Measurements from ENCODE around the gene SLC40A1.
A peak's percentile ranks its signal among the peaks of the same experiment; 100 is the strongest.

Gene SLC40A1

DNA sequence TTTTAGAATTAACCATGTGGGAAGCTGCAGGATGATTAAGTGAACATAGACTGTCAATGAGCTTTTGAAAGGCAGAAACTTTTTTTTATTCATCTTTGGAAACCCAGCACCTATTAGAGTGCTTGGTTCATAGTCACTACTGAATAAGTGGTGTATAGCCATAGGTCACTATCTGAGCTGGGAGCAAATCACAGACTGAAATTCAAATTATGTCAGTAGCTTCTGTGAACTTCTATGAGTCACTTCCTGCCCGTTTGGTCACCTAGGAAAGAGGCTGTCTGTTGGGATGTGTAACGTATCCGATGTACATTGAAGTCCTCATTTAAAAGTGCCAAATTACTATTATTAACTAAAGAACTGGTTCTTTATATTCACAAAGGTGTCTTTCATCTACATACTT, 20.5 kb upstream of the SLC40A1 start:
- no peak for DNase-seq (ENCODE audit: low spot score)

DNA sequence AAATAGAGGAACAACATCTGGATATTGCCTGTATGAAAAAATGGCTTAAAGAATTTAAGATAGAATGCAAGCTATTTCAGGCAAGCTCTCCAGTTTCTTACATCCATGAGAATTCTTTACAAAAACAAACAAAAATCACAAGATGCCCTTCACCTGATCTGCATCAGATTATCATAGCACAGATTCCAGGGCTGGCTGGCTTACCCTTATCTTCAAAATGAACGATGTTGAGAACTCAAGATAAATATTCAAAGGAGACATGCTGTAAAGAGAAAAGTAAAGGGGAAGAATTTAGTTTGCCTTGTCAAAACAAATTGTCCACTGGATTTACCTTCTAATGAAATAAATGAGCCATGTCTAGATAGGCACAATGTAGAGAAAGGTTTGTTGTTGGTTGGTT, 18.7 kb upstream of the SLC40A1 start:
- no peak for DNase-seq (ENCODE audit: low spot score)

DNA sequence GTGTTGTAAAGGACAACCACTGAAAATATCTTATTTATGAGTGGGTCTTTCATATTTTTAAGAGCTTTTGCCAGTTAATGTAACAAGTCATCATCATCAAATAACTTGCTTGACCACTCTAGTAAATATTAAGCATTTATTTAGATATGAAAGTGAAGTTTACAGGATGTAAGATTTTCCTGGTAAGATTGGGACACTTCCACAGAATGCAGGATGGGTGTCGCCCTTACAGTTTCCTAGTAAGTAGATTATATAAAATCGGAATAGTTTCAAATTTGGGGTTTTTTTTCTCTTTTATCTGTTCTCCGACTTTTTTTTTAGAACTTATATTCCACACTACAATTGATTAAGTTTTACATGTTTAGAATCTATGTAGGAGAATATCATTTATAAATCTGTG, 14.8 kb upstream of the SLC40A1 start:
- no peak for DNase-seq (ENCODE audit: low spot score)

DNA sequence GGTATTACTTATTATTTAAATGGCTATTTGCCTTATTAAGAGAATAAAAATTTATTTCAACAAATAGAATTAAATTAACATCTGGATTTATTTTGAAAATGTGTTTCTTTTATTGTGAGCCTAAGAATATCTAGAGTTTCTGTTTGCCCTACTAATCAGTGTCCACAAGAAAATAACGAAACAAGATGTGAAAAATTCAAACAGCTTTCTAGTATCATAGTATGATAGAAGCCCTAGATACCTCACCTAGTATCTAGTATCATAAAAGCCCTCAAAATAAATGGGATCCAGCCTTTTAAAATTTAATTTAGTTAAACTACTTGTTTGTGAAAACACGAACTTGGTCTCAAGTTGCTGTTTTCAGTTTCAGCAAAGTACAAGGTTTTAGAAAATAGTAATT, 13.7 kb upstream of the SLC40A1 start:
- DNase-seq (ENCODE audit: low spot score), result no peak

DNA sequence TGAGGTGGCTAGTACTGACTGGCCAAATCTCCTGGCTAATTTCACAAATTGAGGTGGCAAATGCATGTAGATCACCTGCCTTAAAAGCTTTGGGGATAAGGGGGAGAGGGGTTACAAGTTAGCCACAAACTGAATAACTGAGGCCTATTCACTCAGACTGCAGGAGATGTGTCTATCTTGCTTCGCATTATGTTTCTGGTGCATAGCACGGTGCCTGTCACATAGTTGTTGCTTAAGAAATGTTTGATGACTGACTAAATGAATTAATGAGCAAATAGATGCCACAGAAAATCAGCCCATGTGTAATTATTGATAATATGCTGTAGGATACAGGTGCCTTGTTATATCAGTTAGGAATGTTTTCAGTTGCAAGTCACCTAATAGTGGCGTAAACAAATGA, 12.5 kb upstream of the SLC40A1 start:
- no peak for DNase-seq (ENCODE audit: low spot score)

DNA sequence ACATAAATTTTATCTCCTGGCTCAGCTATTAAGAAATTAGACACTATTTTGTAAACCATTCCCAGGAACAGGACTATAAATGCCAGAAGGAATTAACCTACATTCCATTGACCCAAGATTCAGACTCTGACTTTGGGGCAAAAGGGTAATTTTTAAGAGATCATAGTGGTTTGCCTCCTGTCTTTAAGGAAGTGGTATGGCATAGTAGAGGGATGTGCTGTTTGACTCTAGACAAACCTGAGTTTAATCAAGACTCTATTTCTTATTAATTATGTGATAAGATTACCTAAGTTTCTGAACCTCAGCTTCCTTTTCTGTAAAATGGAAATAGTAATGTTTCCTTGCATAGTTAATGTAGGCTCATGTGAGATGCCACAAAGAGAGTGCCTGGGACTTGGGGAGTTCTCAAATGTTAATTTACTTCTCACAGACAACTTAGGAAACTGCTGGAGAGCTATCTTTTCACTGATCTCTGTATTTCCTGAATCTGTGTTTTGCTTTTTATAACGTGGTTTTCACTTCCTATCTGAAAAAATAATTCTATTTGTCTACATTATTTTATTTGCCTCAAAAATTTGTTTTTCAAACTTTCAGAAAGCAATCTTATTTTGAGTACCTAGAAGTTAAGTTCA, 11.9 kb upstream of the SLC40A1 start:
- DNase-seq (ENCODE audit: low spot score), result no peak

DNA sequence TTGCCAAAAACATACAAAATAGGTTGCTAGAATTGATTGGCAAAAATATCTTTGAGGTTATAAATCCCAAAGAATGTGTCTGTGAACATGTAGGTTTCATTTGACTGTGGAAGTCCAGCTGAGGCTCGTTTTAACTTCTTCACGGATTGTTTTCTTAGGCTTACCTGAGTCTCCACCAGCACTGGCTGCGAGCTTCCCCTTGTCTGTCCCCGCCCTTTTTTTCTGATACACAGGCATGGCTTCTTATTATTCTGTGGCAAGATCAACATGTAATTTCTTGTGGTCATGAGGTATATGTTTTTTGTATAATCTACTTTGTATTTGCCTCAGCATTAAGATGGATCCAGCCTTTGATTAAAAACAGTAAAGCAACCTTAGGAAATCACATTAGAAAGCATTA, 7.2 kb upstream of the SLC40A1 start:
- no peak for DNase-seq (ENCODE audit: low spot score)

DNA sequence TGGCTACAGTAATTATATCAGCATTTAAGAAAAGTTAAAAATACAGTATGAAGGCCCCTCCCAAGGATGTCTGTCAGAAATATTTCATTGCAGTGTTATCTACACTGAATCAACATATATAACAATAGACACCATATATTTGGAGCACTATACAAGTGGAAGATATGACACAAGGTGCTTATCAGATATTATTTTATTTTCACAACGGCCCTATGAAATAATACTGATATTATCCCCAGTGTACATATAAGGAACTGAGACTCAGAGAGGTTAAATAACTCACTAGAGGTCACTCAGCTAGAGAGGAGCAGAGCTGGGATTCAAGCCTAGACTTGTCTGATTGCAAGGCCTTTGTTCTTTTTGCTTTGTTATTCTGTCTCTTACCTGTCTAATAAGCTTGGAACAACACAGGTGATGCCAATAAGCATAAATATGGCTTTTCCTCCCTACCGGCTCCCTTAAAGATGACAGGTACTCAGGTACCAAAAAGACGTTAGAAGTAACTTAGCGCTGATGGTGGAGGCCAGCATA, 4.7 kb upstream of the SLC40A1 start:
- no peak for DNase-seq (ENCODE audit: low spot score)

DNA sequence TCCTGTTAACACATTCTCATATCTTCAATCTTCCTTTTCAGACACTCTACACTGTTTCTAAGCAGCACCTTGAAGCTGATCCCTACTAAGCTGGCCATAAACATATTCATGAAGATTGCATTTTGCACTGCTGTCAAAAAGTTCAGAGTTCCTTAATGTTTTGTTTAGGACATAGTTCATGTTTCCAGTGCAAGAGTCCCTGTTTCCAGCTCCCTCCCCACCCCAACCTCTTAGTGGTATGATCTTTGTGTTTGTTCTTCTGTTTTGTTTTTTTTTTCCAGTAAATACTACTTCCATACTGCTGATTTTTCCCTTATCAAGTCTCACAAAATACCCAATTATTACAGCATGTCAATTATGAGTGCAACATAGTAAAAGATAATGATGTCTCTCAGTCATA, 4.1 kb upstream of the SLC40A1 start:
- no peak for DNase-seq (ENCODE audit: low spot score)

DNA sequence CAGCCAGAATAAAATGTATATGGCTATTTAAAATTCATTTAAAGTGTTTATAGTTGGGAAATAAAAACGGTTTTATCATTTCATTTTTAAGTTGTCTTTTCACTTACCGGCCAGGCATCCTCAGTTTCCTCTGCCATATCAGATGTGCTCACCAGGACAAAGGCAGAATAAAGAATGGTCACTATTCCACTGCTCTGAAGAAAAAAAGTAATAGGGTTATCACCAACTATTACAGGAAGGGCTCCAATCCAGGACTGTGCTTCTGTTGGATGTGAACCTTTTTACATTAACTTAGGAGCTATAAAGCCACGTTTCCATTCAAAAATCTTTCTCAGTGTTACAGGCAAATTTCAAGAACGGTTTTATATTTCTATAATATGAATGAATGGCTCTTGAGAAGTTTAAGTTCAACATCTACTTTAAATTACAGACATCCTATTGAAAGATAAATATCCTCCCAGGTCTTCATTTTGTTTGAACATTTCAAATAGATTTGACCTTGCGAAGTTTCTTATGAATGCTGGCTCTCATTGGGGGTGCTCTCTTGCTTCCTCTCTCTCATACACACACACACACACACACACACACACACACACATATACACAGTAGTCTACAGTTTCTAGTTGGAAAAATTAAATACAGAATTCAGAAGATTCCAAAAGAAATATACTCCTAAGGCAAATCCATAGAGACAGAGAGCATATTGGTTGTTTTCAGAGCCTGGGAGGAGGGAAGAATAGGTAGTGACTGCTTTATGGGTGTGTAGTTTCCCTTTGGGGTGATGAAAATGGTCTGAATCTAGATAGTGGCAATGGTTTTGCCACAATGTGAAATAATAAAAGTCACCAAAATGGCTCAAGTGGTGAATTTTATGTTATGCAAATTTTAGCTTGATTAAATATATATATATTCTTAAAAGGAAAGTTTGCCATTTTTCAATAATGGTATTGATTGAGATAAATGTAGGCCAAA, 2.9 kb upstream of the SLC40A1 start:
- no peak for DNase-seq (ENCODE audit: low spot score)

DNA sequence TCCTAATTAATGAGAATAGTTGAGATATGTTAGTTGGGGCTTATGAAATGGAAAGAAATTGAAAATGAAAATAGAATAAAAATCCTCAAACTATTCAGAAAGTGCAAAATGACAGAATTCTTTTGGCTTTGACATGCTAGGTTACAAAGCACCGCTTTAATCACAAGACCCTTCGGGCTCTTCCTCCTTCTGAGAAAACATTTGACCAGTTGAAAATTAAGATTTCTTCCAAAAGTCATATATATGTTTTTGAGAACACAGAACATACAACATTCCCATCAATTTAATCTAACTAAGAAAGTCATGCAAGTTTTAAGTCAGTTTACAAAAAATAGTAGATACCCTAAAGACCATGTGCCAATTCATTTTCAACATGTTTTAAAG, 2.2 kb upstream of the SLC40A1 start:
- DNase-seq (ENCODE audit: low spot score), result no peak

DNA sequence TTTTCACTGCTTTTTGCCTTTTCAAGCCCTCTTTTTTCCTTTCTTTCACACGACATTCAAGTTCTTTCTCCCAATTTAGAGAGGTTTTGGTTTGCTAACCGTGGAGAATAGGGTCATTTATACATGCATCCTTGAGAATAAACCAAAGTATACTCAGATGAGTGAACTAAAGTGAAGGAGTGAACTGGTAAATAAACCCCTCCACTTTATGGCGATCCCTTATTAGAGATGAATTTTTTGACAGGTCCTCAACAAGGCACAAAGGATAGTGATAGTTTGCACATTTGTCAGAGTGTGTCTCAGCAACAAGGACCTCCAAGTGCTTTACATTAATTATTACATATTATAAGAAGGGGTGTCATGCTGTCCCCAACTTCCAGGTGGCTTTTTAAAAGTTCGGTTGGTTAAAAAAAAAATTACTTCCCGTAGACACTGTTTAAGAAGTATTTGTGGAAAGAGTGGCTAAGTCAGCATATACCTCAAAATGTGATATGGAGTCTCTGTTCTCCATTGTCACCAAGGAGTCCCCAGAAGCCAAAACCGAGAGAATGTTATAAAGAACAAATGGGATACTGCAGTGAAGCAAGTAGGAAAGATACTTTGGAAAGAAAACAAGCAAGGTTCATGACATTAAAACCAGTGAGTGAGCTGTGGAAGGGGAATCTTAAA, 1.7 kb upstream of the SLC40A1 start:
- no peak for DNase-seq (ENCODE audit: low spot score)

DNA sequence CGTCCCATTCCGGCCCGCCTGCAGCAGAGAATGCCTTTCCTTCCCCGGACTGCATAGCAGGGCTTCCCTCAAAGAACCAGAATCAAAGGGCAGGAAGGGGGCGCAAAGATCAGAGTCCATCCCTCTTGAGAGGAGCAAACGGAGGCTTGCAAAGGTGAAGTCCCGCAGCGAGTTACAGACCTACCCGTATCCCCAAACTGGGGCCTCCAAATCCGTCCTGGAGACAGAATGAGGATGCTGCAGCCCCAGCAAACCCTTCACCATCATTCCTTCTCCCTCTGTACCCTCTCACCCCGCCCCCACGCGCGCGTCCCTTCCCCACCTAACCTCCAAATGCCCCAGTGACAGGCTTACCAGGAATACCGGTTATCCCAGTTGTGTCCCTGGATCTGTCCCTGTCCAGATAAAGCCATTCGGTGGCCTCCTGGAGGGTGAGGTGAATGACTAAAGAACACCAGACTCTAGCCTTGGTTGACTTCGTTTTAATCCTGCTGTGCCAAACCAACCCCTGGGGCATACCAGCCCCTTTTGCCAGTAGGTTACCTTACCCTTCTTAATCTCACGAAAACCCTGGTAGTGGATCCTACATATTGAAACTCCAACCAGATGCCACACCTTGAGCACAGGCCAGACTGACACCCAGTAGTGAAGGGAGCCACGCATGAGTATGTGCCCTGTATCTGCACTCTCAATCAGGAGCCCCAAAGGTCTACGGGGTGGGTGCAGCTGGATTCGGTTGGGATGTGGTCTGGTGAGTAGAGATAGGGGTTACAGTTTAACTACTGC, 961 bp upstream of the SLC40A1 start:
- DNase-seq (ENCODE audit: low spot score), result peak; percentile 31

DNA sequence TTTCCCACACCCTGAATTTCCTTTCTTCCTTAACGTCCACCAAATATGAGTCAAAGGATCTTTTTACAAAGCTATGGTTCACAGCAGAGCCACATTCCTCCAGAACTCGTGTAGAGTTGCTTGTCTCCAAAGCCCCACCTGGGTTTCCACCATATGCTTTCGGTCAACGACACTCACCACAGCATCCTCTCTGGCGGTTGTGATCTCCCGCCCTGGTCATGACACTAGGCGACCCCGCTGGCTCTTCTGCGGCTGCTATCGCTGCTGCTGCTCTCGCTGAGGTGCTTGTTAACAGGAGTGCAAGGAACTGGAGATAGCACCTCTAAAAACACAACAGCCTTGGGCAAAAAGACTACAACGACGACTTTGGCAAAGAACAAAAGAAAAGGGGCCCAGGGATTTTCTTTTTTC, 340 bp downstream of the SLC40A1 start:
- peak; percentile 17 for DNase-seq (ENCODE audit: low spot score)

DNA sequence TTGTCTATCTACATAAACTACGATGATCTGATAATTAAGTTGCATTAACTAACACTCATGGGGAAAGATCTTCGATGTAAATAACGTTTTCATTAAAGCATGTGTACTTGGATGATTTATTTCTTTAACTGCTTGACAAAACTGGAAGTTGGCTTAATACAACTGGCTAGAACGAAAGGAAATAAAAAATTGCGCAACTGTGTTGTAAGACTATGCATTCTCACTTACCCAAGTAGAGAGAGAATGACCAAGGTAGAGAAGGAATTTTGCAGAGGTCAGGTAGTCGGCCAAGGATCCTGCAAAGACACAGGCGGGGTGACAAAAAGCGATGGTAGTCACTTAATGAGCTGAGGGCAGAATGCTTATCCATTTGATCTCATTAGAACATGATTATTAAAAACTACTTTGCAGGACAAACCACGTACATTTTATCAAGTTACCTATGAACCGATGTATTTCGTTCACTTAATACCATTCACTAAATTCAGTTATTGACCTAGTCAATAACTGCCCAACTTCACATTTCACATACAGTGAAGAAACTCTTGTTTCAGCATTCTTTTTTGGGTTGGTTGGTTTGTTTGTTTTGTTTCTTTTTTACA, 900 bp downstream of the SLC40A1 start:
- no peak for DNase-seq (ENCODE audit: low spot score)

DNA sequence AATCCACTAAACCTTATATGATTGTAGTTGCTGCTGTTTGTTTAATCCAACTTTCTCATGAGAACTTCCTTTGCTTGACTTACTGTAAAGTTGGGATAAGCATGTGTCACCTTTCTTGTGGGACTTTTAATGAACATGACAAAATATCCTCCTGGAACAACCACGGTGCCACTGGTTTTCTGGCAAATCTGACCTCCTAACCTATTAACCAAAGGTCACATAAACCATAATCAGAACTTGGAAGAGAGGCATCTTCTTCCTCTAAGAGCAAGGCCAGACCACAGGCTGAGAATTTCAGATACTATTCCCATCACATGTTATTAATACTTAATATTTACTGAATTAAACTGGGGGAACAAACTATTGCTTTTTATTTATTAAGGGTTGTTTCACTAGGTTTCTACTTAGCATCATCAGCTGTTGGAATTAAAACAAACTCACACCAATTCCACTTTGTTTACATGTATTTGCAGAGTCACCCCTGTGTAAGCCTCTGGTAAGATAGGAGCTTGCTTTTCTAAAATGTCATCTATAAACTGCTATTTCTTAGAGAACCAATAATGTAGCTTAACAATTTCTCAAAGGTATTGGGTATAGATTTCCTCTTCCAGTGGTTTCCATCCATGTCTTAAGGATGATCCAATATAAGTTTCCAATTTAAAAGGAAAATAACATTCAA, 2.2 kb downstream of the SLC40A1 start:
- no peak for DNase-seq (ENCODE audit: low spot score)

DNA sequence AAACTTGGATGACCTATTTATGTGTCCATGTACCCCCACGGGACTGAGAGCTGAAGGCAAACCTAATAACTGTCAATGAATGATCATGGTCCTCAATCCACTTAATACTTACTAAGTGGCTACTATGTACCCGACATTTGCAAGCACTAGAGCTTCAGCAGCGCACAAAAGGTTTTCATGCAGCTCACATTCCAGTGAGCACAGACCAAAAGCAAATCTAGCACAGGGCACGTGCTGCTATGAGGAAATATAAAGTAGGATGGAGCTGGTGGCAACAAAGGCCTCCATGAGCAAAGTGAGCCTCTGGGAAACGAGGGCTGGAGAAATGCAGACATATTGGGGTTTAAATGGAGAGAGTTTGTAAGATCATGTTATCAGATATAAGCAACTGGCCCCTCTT, 3.5 kb downstream of the SLC40A1 start:
- no peak for DNase-seq (ENCODE audit: low spot score)

DNA sequence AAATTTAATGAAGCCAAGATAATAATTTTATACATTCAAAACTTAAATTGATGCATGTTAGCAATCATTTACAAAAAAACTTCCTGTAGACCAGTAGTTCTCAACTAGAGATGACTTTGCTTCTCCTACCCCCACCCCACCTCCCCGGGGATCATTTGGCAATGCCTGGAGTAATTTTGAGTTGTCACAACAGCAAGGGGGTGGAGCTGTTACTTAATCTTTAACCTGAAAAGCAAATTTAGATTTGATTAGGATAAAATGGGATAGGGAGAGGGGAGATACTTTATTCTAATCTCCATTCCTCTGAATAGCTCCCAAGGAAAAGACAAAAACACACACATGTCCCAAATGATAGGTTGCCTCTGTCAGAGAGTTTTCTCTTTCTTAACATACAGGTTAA, 4.2 kb downstream of the SLC40A1 start:
- DNase-seq (ENCODE audit: low spot score), result no peak

DNA sequence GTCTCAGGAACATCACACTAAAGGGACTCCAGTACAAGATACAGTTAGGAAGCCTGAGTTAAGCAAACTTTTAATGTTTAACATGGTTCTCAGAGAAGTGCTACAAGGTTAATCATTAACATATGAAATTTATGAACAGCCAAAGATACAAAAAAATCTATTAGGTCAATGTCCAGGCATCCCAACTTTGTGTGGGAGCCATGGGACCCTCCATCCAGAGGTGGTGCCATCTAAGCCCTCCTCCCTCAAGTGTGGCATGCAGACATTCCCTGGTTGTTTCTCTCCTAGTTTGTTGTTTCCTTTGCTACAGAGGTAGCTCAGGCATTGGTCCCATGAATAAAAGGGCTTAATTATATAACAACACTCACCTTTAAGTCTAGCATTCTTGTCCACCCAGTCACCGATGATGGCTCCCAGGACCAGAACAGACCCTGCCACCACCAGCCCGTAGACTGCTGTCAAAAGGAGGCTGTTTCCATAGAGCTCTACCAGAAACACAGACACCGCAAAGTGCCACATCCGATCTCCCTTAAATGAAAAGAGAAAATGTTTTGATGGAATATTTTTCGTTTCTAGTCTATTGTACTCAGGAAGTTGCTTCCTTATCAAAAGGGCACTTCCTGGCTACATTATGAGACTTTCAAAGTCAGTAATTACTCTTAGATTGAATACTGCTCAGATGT, 5.7 kb downstream of the SLC40A1 start:
- DNase-seq (ENCODE audit: low spot score), result no peak

DNA sequence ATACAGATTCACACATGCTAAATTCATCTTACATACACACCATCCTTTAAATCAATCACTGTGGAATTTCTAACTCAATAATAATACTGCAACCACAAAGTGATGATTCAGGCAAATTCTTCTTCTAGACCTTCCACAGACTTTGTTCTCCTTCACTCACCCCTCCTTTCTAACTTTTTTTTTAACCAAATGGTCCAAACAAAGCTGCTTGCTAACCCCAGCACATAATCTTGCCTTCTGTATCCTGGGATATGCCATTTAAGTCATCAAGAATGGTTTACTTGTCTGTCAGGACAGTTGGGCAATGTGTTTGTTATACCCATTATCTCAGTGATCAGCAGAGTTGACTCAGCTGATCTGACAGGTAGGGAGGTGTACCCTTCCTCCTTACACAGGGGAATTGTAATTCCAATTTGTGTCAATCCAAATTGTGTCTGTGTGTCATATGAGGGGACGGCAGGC, 10.0 kb downstream of the SLC40A1 start:
- DNase-seq (ENCODE audit: low spot score), result peak; percentile 44
